Neural cell (in vitro differentiated cells): ENCODE data around the gene SLCO3A1. TPM values are rescaled to one million over a fixed set of nuclear protein-coding genes. Genes with fewer than 3 reads are reported as not detected.
"Not testable (repeated sequence)": the region's sequence is repeated elsewhere in the genome, so short reads cannot be mapped to it uniquely, and the experiment has no call there.

Experiments
- H2AFZ ChIP-seq: fragments of 200-600, 300-800 bp; sonication (generic), shearing (Covaris generic); 2 replicates; pipeline ENCODE4 v1.6.0; 2014; ENCODE audit warnings: low read depth, mild to moderate bottlenecking, antibody characterized with exemption, low read length, moderate library complexity
- H3F3A ChIP-seq: fragments of 200-600 bp; shearing (Covaris generic); 2 replicates; pipeline ENCODE4 v1.6.1; 2016; ENCODE audit warnings: mild to moderate bottlenecking, moderate library complexity, mixed read lengths, antibody characterized with exemption, low read length; ENCODE audit not compliant: insufficient read depth, poor library complexity, severe bottlenecking
- H3K27ac ChIP-seq: fragments of 200-600, 300-800 bp; sonication (generic), shearing (Covaris generic); 2 replicates; pipeline ENCODE4 v1.5.1; 2014; ENCODE audit warnings: mild to moderate bottlenecking, low read length, moderate library complexity
- H3K27me3 ChIP-seq: fragments of 300-800, 200-600 bp; sonication (generic), shearing (Covaris generic); 2 replicates; pipeline ENCODE4 v1.6.0; 2014; ENCODE audit warnings: mild to moderate bottlenecking, low read depth, low read length, moderate library complexity; ENCODE audit not compliant: insufficient read depth
- H3K36me3 ChIP-seq: fragments of 300-800, 200-600 bp; sonication (generic), shearing (Covaris generic); 2 replicates; pipeline ENCODE4 v1.5.1; 2014; ENCODE audit warnings: mild to moderate bottlenecking, antibody characterized with exemption, low read length, moderate library complexity; ENCODE audit not compliant: insufficient read depth
- H3K4me2 ChIP-seq: fragments of 300-800, 200-600 bp; sonication (generic), shearing (Covaris generic); 2 replicates; pipeline ENCODE4 v1.6.0; 2014; ENCODE audit warnings: mild to moderate bottlenecking, low read length
- H3K4me3 ChIP-seq: fragments of 300-800, 200-600 bp; sonication (generic), shearing (Covaris generic); 2 replicates; pipeline ENCODE4 v1.5.1; 2014; ENCODE audit warnings: mild to moderate bottlenecking, low read length, moderate library complexity
- H3K79me2 ChIP-seq: fragments of 200-600 bp; shearing (Covaris generic); replicated peaks from 2 replicates; pipeline ENCODE4 v1.6.0; 2014; ENCODE audit warnings: mild to moderate bottlenecking, low read length, moderate library complexity; ENCODE audit not compliant: insufficient read depth
- H3K9ac ChIP-seq: fragments of 300-800, 200-600 bp; sonication (generic), shearing (Covaris generic); 2 replicates; pipeline ENCODE4 v1.6.1; 2016; ENCODE audit warnings: mild to moderate bottlenecking, low read length, mixed read lengths
- H3K9me2 ChIP-seq: fragments of 200-600 bp; shearing (Covaris generic); 2 replicates; pipeline ENCODE4 v1.6.1; 2016; ENCODE audit warnings: mild to moderate bottlenecking, low read length, mixed read lengths; ENCODE audit not compliant: insufficient read depth
- H3K9me3 ChIP-seq: fragments of 200-600, 300-800 bp; sonication (generic), shearing (Covaris generic); 2 replicates; pipeline ENCODE4 v1.6.1; 2016; ENCODE audit warnings: mild to moderate bottlenecking, mixed run types, low read length, moderate library complexity, mixed read lengths
- H4K20me1 ChIP-seq: fragments of 200-600 bp; shearing (Covaris generic); 2 replicates; pipeline ENCODE4 v1.6.1; 2016; ENCODE audit warnings: mild to moderate bottlenecking, mixed run types; ENCODE audit not compliant: insufficient read depth
- EP300 ChIP-seq: fragments of 450-650 bp; conservative IDR thresholded peaks from 2 replicates; pipeline ENCODE4 v1.6.1; 2014; ENCODE audit warnings: antibody characterized with exemption, mild to moderate bottlenecking, moderate library complexity; ENCODE audit not compliant: poor library complexity, severe bottlenecking
- EZH2 ChIP-seq: fragments of 200-600, 300-800 bp; shearing (Covaris generic), sonication (generic); IDR thresholded peaks from 2 replicates; pipeline ENCODE4 v1.6.1; 2014; ENCODE audit warnings: antibody characterized with exemption, low read length, borderline replicate concordance, mild to moderate bottlenecking; ENCODE audit not compliant: insufficient read depth, poor library complexity, severe bottlenecking
- MXI1 ChIP-seq: fragments of 450-650 bp; conservative IDR thresholded peaks from 2 replicates; pipeline ENCODE4 v1.6.1; 2014; ENCODE audit warnings: antibody characterized with exemption, mild to moderate bottlenecking; ENCODE audit not compliant: poor library complexity, severe bottlenecking
- POLR2AphosphoS5 ChIP-seq: IDR thresholded peaks from 2 replicates; pipeline ENCODE4 v1.6.1; 2012
- RAD21 ChIP-seq: fragments of 450-650 bp; conservative IDR thresholded peaks from 2 replicates; pipeline ENCODE4 v1.6.1; 2014; ENCODE audit warnings: antibody characterized with exemption, mild to moderate bottlenecking, moderate library complexity
- SMC3 ChIP-seq: fragments of 450-650 bp; conservative IDR thresholded peaks from 2 replicates; pipeline ENCODE4 v1.6.1; 2014; ENCODE audit warnings: antibody characterized with exemption, mild to moderate bottlenecking, moderate library complexity; ENCODE audit not compliant: poor library complexity
- TAF1 ChIP-seq: IDR thresholded peaks from 2 replicates; pipeline ENCODE4 v1.6.1; 2012; ENCODE audit warnings: low read depth
- polyA plus RNA-seq: library from polyadenylated mRNA; depleted of rRNA; stranded (reverse); fragments of >200 nt; gene quantifications from 2 replicates; pipeline ENCODE4 v1.2.3, GENCODE V29; 2014
- TF ChIP-seq, protein P1 (sequence below): fragments of 450-650 bp; IDR thresholded peaks from 2 replicates; pipeline ENCODE4 v1.5.1; 2014; ENCODE audit warnings: antibody characterized with exemption, mild to moderate bottlenecking, moderate library complexity; ENCODE audit not compliant: poor library complexity, severe bottlenecking
- TF ChIP-seq, protein P2 (sequence below): IDR thresholded peaks from 2 replicates; pipeline ENCODE4 v1.6.1; 2012; ENCODE audit warnings: borderline replicate concordance

SLCO3A1 gene
- polyA plus RNA-seq, 1 donor from 2014 or later: 14.2 TPM

DNA sequence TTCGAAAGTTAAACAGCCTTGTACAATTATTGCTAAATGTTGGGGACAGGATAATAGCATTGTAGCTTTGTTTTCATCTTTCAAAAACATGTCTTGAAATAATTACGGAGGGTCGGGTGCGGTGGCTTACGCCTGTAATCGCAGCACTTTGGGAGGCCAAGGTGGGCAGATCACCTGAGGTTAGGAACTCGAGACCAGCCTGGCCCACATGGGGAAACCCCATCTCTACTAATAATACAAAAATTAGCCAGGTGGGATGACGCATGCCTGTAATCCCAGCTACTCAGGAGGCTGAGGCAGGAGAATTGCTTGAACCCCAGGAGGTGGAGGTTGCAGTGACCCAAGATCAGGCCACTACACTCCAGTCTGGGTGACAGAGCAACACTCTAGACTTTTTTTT is 216.7 kb downstream of the SLCO3A1 start:
- H3K36me3 ChIP-seq: not testable (repeated sequence)

DNA sequence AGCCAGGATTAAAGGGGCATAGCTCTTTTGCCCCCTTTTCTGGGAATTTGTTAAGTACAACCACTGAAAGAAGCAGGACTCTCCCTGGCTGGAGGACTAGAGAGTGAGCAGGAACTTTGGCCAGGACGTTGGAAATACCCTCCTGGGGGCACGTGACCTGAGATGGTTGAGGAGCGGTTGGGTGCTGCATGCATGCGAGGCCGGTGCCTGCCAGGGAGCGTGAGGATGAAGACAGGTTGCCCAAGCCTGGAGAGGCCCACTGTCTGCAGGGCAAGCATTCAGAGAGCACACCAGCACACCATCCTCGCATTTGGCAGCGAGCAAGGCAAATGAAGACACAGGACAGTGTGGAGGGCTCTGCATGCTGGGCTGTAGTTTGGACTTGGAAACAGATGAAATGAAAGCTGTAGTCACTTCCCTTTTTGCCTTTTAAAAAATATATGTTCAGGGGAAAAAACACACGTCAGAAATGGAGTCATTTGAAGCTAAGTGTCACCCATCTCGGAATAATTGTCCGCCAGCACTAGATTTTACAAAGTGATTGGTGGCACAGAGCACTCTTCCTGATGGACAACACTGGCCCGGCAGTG is 217.6 kb downstream of the SLCO3A1 start:
- no peaks in the 10 kb centered on the region for H3K27me3 ChIP-seq
- no peak overlapping the region for H3K9ac ChIP-seq
- TF ChIP-seq MXI1: no peak
- TF ChIP-seq, protein P1, sequence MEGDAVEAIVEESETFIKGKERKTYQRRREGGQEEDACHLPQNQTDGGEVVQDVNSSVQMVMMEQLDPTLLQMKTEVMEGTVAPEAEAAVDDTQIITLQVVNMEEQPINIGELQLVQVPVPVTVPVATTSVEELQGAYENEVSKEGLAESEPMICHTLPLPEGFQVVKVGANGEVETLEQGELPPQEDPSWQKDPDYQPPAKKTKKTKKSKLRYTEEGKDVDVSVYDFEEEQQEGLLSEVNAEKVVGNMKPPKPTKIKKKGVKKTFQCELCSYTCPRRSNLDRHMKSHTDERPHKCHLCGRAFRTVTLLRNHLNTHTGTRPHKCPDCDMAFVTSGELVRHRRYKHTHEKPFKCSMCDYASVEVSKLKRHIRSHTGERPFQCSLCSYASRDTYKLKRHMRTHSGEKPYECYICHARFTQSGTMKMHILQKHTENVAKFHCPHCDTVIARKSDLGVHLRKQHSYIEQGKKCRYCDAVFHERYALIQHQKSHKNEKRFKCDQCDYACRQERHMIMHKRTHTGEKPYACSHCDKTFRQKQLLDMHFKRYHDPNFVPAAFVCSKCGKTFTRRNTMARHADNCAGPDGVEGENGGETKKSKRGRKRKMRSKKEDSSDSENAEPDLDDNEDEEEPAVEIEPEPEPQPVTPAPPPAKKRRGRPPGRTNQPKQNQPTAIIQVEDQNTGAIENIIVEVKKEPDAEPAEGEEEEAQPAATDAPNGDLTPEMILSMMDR: no peak
- TF ChIP-seq POLR2AphosphoS5: no peak
- no peak for TF ChIP-seq SMC3
- H3K27ac ChIP-seq: no peak overlapping the region
- H3K36me3 ChIP-seq: no peaks in the 10 kb centered on the region
- no peak overlapping the region for H3K4me2 ChIP-seq
- no peak overlapping the region for H2AFZ ChIP-seq
- no peak overlapping the region for H3K4me3 ChIP-seq
- H3F3A ChIP-seq: no peaks in the 10 kb centered on the region
- H3K79me2 ChIP-seq: peaks cover 4% of the 10 kb centered on the region
- no peaks in the 10 kb centered on the region for H3K9me3 ChIP-seq
- no peaks in the 10 kb centered on the region for H4K20me1 ChIP-seq
- H3K9me2 ChIP-seq: no peaks in the 10 kb centered on the region

More for the DNA sequence above, 216.7 kb downstream of the SLCO3A1 start:
- H3K9me3 ChIP-seq, H3F3A ChIP-seq, H3K79me2 ChIP-seq, H3K27ac ChIP-seq, H3K4me3 ChIP-seq, H2AFZ ChIP-seq, H3K27me3 ChIP-seq, H4K20me1 ChIP-seq, H3K9me2 ChIP-seq, H3K9ac ChIP-seq, H3K4me2 ChIP-seq: not testable (repeated sequence)

DNA sequence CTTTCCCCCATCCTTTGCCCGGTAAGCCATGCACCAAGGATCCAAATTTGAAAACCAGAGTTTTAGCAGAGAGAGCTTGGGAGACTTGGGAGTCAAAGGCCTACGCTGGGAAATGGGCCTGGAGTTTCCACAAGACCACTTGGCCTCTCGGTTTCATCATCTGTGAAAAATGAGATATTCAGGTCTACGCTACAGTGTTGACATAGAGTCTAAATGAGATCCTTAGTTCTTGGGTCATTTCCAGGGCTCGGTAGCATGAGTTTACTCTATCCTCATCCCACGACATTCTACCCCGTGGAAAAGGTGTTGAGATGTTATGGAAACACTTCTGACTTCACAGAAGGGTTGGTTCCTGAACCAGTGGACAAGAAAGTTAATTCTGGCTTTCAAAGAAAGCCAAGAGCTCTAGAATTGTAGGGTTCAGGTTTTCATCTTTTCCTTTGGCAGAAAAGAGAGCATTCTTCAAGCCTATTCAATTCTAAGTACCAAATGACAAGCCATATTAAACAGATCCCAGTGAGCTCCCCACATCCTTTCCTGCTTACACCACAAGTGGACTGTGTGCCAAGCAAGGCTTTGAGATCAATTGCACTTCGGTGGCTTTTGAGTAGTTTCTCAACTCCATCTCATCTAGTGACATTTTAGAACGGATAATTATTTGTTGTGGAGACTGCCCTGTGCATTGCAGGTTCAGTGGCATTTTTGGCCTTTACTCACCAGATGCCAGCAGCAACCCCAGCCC is 219.7 kb downstream of the SLCO3A1 start:
- Histone ChIP-seq H3K4me2 (no peak overlapping the region), H3K9ac (no peak overlapping the region), H3K9me3 (no peaks in the 10 kb centered on the region), H3K9me2 (no peaks in the 10 kb centered on the region), H3K4me3 (no peak overlapping the region), H4K20me1 (no peaks in the 10 kb centered on the region), H2AFZ (no peak overlapping the region), H3K27me3 (no peaks in the 10 kb centered on the region), H3K27ac (no peak overlapping the region), H3K79me2 (peaks cover 4% of the 10 kb centered on the region), H3K36me3 (no peaks in the 10 kb centered on the region), H3F3A (no peaks in the 10 kb centered on the region)
- TF ChIP-seq, protein P1: no peak
- TF ChIP-seq EZH2: no peak
- TF ChIP-seq RAD21: no peak
- TF ChIP-seq MXI1: no peak
- TF ChIP-seq POLR2AphosphoS5: no peak
- no peak for TF ChIP-seq SMC3
- no peak for TF ChIP-seq TAF1
- TF ChIP-seq, protein P2, sequence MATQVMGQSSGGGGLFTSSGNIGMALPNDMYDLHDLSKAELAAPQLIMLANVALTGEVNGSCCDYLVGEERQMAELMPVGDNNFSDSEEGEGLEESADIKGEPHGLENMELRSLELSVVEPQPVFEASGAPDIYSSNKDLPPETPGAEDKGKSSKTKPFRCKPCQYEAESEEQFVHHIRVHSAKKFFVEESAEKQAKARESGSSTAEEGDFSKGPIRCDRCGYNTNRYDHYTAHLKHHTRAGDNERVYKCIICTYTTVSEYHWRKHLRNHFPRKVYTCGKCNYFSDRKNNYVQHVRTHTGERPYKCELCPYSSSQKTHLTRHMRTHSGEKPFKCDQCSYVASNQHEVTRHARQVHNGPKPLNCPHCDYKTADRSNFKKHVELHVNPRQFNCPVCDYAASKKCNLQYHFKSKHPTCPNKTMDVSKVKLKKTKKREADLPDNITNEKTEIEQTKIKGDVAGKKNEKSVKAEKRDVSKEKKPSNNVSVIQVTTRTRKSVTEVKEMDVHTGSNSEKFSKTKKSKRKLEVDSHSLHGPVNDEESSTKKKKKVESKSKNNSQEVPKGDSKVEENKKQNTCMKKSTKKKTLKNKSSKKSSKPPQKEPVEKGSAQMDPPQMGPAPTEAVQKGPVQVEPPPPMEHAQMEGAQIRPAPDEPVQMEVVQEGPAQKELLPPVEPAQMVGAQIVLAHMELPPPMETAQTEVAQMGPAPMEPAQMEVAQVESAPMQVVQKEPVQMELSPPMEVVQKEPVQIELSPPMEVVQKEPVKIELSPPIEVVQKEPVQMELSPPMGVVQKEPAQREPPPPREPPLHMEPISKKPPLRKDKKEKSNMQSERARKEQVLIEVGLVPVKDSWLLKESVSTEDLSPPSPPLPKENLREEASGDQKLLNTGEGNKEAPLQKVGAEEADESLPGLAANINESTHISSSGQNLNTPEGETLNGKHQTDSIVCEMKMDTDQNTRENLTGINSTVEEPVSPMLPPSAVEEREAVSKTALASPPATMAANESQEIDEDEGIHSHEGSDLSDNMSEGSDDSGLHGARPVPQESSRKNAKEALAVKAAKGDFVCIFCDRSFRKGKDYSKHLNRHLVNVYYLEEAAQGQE: no peak
- no peak for TF ChIP-seq EP300
